Inflammatory macrophage treated with lipopolysaccharide for 1 hour (primary cell): Measurements from ENCODE around the gene SHISAL1.
A peak's percentile ranks its signal among the peaks of the same experiment; 100 is the strongest.

Experiments used
- DNase-seq, 2 donors: peaks; one replicate each; pipeline ENCODE4 v3.0.0-alpha.2; 2020 to 2022

The SHISAL1 gene

GRCh38 chr22:44312766-44313165 is at the start of gene SHISAL1:
Gene SHISAL1 (minus strand): TSS chr22:44312951. CDS start chr22:44300945, 12,006 bp downstream.
- no peak for DNase-seq

GRCh38 chr22:44361391-44362126 is 48.8 kb upstream of the SHISAL1 start:
- DNase-seq: no peak

GRCh38 chr22:44360668-44361381 is 48.1 kb upstream of the SHISAL1 start:
- no peak for DNase-seq

GRCh38 chr22:44360306-44360667 is 47.5 kb upstream of the SHISAL1 start:
- no peak for DNase-seq

- peak; percentile 3 to 5 for DNase-seq
These were observed 46.9 kb upstream of the SHISAL1 start for GRCh38 chr22:44359496-44360110.

- no peak for DNase-seq
These were observed 46.1 kb upstream of the SHISAL1 start for GRCh38 chr22:44358709-44359440.

GRCh38 chr22:44357966-44358465 is 45.3 kb upstream of the SHISAL1 start:
- DNase-seq: no peak

- DNase-seq: no peak
These were observed 44.7 kb upstream of the SHISAL1 start for GRCh38 chr22:44357296-44357965.

GRCh38 chr22:44355716-44356070 is 42.9 kb upstream of the SHISAL1 start:
- DNase-seq: no peak

- DNase-seq: no peak
These were observed 41.5 kb upstream of the SHISAL1 start for GRCh38 chr22:44354288-44354687.

- no peak for DNase-seq
These were observed 40.3 kb upstream of the SHISAL1 start for GRCh38 chr22:44353041-44353440.

- peak in 1 of 2 donors; percentile 15 for DNase-seq
These were observed 39.8 kb upstream of the SHISAL1 start for GRCh38 chr22:44352378-44353035.

GRCh38 chr22:44351685-44352377 is 39.1 kb upstream of the SHISAL1 start:
- DNase-seq: peak; percentile 34 to 60

- no peak for DNase-seq
These were observed 38.3 kb upstream of the SHISAL1 start for GRCh38 chr22:44351037-44351436.

GRCh38 chr22:44349594-44349993 is 36.8 kb upstream of the SHISAL1 start:
- no peak for DNase-seq

- no peak for DNase-seq
These were observed 36.3 kb upstream of the SHISAL1 start for GRCh38 chr22:44348971-44349560.

- DNase-seq: no peak
These were observed 34.8 kb upstream of the SHISAL1 start for GRCh38 chr22:44347549-44347948.

GRCh38 chr22:44347080-44347479 is 34.3 kb upstream of the SHISAL1 start:
- no peak for DNase-seq

- no peak for DNase-seq
These were observed 33.1 kb upstream of the SHISAL1 start for GRCh38 chr22:44345872-44346271.

- no peak for DNase-seq
These were observed 31.7 kb upstream of the SHISAL1 start for GRCh38 chr22:44344407-44344806.
